GM19328 (cell line): ENCODE results near the gene FNIP2.

Source experiments
- ATAC-seq: cut with Tn5 transposase; IDR thresholded peaks from one replicate; pipeline ENCODE4 v1.9.1; 2021; ENCODE audit warnings: mild to moderate bottlenecking, moderate library complexity; ENCODE audit not compliant: unreplicated experiment

Gene FNIP2

DNA sequence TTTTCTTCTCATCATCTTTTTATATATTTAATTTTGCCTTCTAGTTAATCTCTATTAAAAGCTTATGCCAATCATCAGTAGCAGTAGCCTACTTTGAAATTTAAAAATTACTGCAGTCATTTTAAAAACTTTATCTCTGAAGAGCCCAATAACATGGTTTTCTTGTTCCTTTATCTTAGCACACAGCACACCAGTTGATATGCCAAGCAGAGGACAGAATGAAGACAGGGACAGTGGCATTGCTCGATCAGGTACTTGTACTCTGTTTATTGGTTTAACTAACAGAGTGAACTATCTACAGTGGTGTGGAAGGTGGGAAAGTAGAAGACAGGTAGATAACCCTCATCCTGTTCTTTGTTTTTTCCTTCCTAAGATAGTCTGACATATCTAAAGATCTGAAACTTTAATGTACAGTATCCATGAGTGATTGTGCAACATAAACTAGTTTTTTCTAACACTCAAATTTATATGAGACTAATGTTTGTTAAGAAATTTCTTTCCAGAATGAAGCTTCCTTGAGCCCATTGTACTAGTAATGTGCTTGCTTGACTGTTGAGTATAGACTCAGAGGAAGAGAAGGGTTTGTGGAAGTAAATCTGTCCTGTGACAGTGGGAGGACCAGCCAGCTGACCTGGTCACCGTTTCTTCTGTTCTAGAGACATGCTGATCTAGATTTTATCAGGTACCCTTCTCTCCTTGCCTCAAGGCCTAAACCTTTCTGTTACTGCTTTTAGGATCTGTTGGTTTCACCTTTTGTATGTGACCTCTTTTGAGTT is 66.6 kb downstream of the FNIP2 start:
- no peak for ATAC-seq

GRCh38 chr4:158836002-158836369 is 67.2 kb downstream of the FNIP2 start:
- ATAC-seq: no peak

DNA sequence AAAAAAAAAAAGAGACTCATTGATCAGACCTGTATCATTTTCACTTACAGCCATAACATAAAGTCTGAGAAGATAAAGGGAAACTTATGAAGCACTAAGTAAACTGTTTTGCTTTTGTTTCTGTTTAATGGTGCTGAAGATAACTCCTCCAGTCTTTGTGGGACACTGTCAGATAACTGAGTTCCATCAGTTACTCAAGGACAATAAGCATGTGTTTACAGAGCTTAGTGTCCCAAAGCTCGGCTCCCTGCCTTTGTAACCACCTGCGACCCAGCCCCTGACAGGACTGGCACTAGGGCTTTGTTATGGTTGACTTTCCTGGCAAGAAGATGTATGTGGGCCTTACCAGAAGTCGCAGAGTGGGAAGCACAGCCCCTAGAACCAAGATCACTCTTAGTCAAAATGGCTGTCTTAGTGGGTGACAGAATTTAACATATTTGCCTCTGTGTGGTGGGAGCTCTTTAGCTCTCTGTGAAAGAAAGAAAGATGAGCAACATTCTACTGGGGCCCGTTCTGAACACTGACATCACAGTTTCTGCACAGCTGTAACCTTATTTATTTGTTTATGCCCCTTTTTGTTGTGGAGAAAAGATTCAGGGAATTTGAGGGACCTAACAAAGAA is 68.1 kb downstream of the FNIP2 start:
- ATAC-seq: no peak

- ATAC-seq: no peak
These were observed 68.8 kb downstream of the FNIP2 start for GRCh38 chr4:158837527-158838141.

- no peak for ATAC-seq
These were observed 71.3 kb downstream of the FNIP2 start for GRCh38 chr4:158840131-158840530.

DNA sequence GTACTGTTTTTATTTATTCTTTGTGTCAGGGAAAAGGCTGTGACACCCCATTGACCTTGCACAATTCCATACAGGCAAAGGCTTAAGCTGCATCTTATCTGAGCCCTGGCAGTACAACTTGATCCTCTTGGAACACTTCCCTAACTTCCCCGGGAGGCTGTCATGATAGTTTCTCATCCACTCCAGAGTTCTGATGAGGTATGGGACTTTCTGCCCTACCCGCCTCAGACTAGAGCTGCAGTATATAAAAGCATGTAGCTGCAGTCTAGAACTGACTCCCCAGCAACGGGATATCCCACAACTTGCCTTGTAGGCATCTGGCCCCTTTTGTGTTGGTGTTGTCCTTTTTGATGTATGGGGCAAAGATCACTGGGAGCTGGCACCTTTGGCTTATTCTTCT is 72.7 kb downstream of the FNIP2 start:
- ATAC-seq: no peak

DNA sequence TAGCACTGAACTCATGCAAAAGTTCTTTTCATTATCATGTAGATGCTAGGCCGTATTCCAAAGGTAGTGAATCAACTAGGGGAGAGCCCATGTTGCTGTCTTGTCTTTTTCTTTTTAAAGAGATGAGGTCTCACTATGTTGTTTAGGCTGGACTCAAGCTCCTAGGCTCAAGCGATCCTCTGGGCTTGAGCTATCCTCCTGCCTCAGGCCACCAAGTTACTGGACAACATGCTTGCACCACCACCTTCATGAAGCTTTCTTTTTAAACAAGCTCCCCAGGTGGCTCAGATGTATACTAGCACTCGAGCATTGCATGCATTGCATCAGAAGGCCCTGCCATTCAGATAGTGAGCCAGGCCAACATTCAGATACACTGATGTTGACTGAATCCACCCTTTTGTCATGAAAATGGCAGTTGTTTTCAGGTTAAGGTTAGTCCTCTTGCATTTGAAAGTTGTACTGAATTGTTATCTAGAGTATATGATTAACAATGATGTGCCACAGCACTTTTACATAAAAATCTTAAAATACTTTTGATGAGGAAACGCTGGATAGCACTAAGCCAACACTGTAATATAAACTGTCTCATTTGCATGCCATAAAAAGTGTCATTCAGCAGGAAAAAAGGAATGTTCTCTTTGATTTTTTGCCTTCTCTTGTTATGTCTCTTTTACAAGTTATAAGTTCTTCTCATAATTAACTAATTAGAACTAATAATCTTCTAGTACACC is 76.7 kb downstream of the FNIP2 start:
- ATAC-seq: no peak

GRCh38 chr4:158847535-158847934 is 78.7 kb downstream of the FNIP2 start:
- no peak for ATAC-seq

GRCh38 chr4:158849681-158850080 is 80.9 kb downstream of the FNIP2 start:
- no peak for ATAC-seq

DNA sequence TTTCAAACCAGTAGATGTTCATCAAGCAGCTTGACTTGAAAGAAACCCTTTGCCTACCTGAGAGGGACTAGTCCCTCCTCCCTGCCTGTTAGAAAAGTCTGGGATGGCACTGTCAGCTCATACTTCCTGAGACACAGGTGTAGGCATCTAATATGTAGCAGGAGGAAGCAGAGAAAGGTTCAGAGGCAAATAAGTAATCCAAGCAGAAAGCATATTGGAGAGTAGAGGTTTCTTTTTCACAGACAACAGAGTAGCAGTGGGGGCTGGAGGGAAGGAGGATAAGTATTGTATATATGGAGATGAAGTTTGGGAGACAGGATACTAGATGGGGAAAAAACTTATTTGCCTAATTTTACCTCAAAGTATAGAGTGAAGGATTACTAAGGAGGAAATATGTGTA is 81.5 kb downstream of the FNIP2 start:
- no peak for ATAC-seq

GRCh38 chr4:158850800-158851644 is 82.2 kb downstream of the FNIP2 start:
- no peak for ATAC-seq

- no peak for ATAC-seq
These were observed 85.4 kb downstream of the FNIP2 start for GRCh38 chr4:158854236-158854635.

DNA sequence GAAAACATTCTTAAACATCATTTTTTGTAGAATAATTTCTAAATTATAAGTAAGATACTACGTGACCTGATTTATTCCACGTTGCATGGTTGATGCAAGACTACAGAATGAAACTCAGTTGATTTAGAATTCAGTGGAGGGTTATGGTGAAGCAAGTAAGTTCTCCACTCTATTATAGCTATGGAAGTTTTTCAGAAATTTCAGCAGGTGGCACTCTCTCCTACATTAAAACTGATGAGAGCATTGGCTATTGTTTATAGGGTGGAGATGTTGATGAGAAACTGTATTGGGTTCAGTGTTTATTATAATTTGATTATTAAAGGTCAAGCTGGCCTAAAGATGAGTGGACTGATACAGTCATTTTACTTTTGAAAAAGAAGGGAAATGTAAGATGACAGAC is 88.0 kb downstream of the FNIP2 start:
- ATAC-seq: peak; percentile 50

DNA sequence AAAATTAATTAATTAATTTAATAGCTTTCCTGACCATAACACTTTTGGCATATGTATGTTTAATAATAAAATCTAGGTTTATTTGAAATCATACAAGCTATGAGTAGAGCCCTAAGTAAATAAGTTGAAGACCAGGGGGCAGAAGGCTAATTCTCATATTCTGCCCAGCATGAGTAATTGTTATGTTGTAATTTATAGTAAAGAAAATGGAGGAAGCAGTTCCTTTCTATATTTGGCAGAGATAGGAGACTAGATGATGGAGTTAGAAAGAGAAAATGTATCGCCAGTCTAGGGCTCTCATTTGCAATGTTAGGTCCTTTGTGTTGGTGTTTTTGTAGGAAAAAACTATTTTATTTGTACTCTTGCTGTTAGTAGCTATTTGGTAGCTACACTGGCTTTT is 89.1 kb downstream of the FNIP2 start:
- no peak for ATAC-seq

DNA sequence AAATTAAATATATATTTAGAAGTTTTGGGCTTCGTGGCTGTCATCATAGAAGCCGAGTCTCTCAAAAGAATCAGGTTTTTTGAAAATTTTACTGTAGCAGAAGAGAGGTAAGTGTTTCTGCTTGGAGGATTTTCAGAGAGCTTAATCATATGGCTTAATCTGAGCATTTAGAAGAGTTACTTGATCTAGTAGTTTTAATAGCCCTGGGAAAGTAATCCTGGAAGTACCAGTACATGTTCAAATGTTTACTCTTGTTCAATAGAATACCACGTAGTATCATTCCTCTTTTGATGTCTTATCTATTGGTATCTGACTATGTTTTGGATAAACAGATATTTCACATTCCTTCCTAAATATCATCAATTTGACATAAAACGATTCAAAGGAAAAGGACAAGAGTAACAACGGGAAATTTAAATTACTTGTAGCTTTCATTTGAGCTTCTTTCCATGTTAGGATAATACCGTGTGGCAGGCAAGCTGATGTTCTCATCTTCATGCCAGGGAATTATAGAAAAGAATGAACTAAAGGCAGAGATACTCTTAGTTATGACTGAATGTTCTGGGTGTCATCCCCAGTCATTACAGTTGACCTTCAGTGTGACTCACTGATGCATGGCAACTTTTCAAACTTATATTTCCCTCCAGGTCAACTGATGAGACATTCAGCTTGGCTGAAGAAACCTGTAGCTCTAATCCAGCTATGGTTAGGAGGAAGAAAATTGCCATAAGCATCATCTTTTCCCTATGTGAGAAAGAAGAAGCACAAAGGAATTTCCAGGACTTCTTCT is 89.8 kb downstream of the FNIP2 start:
- no peak for ATAC-seq

GRCh38 chr4:158859661-158860060 is 90.8 kb downstream of the FNIP2 start:
- ATAC-seq: no peak

DNA sequence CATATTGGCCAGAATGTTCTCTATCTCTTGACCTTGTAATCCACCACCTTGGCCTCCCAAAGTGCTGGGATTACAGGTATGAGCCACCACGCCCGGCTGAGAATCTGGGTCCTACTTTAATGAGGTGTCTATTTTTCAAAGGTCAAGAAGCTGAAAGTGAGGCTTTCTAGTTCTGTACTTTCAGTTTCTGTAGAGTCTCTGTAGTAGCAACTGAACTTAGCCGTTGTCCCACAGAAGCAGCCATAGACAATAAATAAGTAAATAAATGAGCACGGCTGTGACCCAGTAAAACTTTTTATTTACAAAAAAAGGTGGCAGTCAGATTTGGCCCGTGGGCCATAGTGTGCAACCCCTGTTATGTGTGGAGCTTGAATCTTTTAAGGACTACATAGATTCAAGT is 92.0 kb downstream of the FNIP2 start:
- ATAC-seq: peak; percentile 62

DNA sequence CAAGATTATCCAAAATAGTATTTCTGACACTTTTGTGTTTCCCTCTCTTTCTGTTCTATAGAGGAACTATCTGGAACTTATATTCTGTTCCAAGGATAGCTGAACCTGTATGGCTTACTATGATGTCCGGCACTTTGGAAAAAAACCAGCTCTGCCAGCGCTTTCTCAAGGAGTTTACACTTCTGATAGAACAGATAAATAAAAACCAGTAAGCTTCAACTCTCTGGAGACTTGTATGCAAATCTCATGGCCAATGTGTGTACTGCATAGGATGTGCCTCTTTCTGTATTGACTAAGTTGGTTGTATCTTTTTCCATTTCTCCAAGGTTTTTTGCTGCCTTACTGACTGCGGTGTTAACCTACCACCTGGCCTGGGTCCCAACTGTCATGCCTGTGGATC is 92.5 kb downstream of the FNIP2 start:
- ATAC-seq: peak; percentile 58

DNA sequence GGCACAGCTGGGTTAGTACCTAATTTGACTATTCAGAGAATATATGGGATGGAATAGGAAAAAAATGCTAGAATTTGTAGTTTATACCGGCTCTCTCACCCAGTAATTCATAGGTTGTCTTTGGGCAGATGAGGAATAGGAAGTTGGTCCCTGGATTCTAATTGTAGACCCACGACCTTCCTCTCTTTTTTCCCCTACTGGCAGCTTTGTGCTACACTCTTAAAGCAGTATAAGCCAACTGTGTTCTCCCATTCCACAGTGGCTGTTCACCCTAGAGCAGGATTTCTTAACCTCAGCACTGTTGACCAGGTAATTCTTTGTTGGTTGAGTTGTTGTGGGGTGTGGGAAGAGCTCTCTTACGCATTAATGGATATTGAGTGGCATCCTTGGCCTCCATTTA is 92.9 kb downstream of the FNIP2 start:
- no peak for ATAC-seq

DNA sequence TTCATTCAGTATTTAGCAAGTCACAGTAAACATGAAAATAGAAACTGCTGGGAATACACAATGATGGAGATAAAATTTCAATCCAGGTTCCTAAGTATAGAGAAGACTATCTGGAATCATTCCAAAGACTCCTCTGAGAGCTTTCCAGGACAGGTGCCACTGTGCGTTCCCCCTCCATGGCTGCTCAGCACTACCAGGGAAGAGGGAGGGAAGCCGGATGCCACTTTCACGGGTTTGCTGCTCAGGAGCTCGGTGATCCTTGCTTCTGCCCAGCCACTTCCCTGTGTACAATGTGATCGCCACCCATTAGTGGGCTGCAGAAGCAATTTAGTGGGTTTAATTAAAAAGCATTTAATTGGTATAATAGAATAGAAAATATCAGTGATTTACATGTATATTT is 94.5 kb downstream of the FNIP2 start:
- no peak for ATAC-seq
